GM19468 (cell line): ENCODE results near the gene NAA16.
"Not testable (repeated sequence)": the region's sequence is repeated elsewhere in the genome, so short reads cannot be mapped to it uniquely, and the experiment has no call there.

Source experiments
- ATAC-seq: cut with Tn5 transposase; IDR thresholded peaks from one replicate; pipeline ENCODE4 v1.9.1; 2021; ENCODE audit warnings: mild to moderate bottlenecking, moderate library complexity, moderate number of reproducible peaks; ENCODE audit not compliant: unreplicated experiment; ENCODE audit errors: extremely low read depth

The NAA16 gene

GRCh38 chr13:41310963-41311405, at the start of gene NAA16:
TSS of gene NAA16 (plus strand) at chr13:41311267. CDS start at chr13:41311529, 262 bp downstream.
- ATAC-seq: peak; percentile 22

- ATAC-seq: peak; percentile 65
Measured at GRCh38 chr13:41263261-41263971, 47.7 kb upstream of the NAA16 start, which contains the start of gene MTRF1. TSS of gene MTRF1 (minus strand) at chr13:41263576. CDS start at chr13:41260907, 2,669 bp downstream.

GRCh38 chr13:41267106-41267505, 44.0 kb upstream of the NAA16 start:
- ATAC-seq: no peak

- ATAC-seq: no peak
Measured at GRCh38 chr13:41268764-41269163, 42.3 kb upstream of the NAA16 start.

GRCh38 chr13:41271456-41272285, 39.4 kb upstream of the NAA16 start:
- ATAC-seq: no peak

- no peak for ATAC-seq
Measured at GRCh38 chr13:41273831-41274441, 37.1 kb upstream of the NAA16 start.

GRCh38 chr13:41274881-41275280, 36.2 kb upstream of the NAA16 start:
- no peak for ATAC-seq

- ATAC-seq: no peak
Measured at GRCh38 chr13:41276824-41277223, 34.2 kb upstream of the NAA16 start.

GRCh38 chr13:41279156-41279555, 31.9 kb upstream of the NAA16 start:
- ATAC-seq: not testable (repeated sequence)

- no peak for ATAC-seq
Measured at GRCh38 chr13:41282129-41282571, 28.9 kb upstream of the NAA16 start.

- ATAC-seq: no peak
Measured at GRCh38 chr13:41284512-41285288, 26.4 kb upstream of the NAA16 start.

GRCh38 chr13:41286370-41286769, 24.7 kb upstream of the NAA16 start:
- ATAC-seq: no peak

GRCh38 chr13:41289463-41289881, 21.6 kb upstream of the NAA16 start:
- ATAC-seq: no peak

- no peak for ATAC-seq
Measured at GRCh38 chr13:41291246-41291645, 19.8 kb upstream of the NAA16 start.

GRCh38 chr13:41293272-41293671, 17.8 kb upstream of the NAA16 start:
- ATAC-seq: no peak

- no peak for ATAC-seq
Measured at GRCh38 chr13:41294914-41295313, 16.2 kb upstream of the NAA16 start.

GRCh38 chr13:41295973-41296372, 15.1 kb upstream of the NAA16 start:
- no peak for ATAC-seq

- ATAC-seq: no peak
Measured at GRCh38 chr13:41296879-41297646, 14.0 kb upstream of the NAA16 start.
